H1 (cell line): ENCODE data around the gene PIANP. TPM values are rescaled to one million over a fixed set of nuclear protein-coding genes. Genes with fewer than 3 reads are reported as not detected.

Source experiments
- CTCF ChIA-PET: fragments of 300-600 bp; sonication (Branson Sonifier 250); formaldehyde crosslinking; loops from one replicate; lab custom pipeline; 2021; ENCODE audit not compliant: partially characterized antibody; lab: Charles Lee
- POLR2A ChIA-PET: fragments of 300-600 bp; sonication (Branson Sonifier 250); formaldehyde crosslinking; loops from one replicate; lab custom pipeline; 2021; ENCODE audit warnings: inconsistent platforms; ENCODE audit not compliant: partially characterized antibody; lab: Charles Lee
- DNase-seq, 2 experiments: peaks; one replicate each; pipeline versions ENCODE4 v3.0.0 to v3.0.0-alpha.2; 2010 to 2022; ENCODE audit warnings: low spot score in 2 of 2, low read depth in 1 of 2, mixed read lengths in 1 of 2
- FAIRE-seq: peaks from 2 replicates; lab custom pipeline; 2011; peaks lifted over from hg19 to GRCh38; lab: Jason Lieb, UNC
- H2AFZ ChIP-seq: 2 replicates; pipeline ENCODE4 v1.8.1; 2012; ENCODE audit warnings: low read length, inconsistent platforms
- H2AK5ac ChIP-seq: 2 replicates; pipeline ENCODE4 v1.6.1; 2013; ENCODE audit warnings: low read depth, low read length
- H2BK120ac ChIP-seq: replicated peaks from 2 replicates; pipeline ENCODE3; 2013; ENCODE audit warnings: low read depth, low read length, inconsistent platforms
- H2BK12ac ChIP-seq: 2 replicates; pipeline ENCODE4 v1.6.1; 2013; ENCODE audit warnings: low read depth, low read length
- H2BK15ac ChIP-seq: 2 replicates; pipeline ENCODE4 v1.6.1; 2013; ENCODE audit warnings: low read length
- H2BK20ac ChIP-seq: 2 replicates; pipeline ENCODE4 v1.6.1; 2013; ENCODE audit warnings: low read length
- H2BK5ac ChIP-seq: 2 replicates; pipeline ENCODE4 v1.6.1; 2013; ENCODE audit warnings: low read depth, low read length
- H3K14ac ChIP-seq: 2 replicates; pipeline ENCODE4 v1.6.1; 2013; ENCODE audit warnings: inconsistent platforms; ENCODE audit not compliant: insufficient read length
- H3K18ac ChIP-seq: 2 replicates; pipeline ENCODE4 v1.6.1; 2013; ENCODE audit warnings: low read length; ENCODE audit errors: extremely low read depth
- H3K23ac ChIP-seq: 2 replicates; pipeline ENCODE4 v1.6.1; 2013; ENCODE audit warnings: inconsistent platforms; ENCODE audit not compliant: insufficient read length
- H3K23me2 ChIP-seq: 2 replicates; pipeline ENCODE4 v1.6.1; 2013; ENCODE audit warnings: low read depth, low read length
- H3K27ac ChIP-seq: 2 replicates; pipeline ENCODE4 v1.6.1; 2011; ENCODE audit warnings: low read depth, low read length, inconsistent platforms
- H3K27me3 ChIP-seq, 4 experiments: replicated peaks in 1 of 4; 1 replicate in 1 of 4; 2 replicates in 3 of 4; pipeline versions ENCODE4 v1.6.1 to v1.8.1; 2011 to 2013; ENCODE audit warnings: low read length in 3 of 4, mild to moderate bottlenecking in 3 of 4, inconsistent platforms in 2 of 4, mixed read lengths in 2 of 4, moderate library complexity in 1 of 4; ENCODE audit not compliant: control insufficient read depth in 3 of 4, insufficient read depth in 3 of 4; ENCODE audit errors: extremely low read depth in 1 of 4
- H3K36me3 ChIP-seq, 4 experiments: 2 replicates each; pipeline versions ENCODE4 v1.6.1 to v1.8.1; 2011 to 2013; ENCODE audit warnings: mild to moderate bottlenecking in 4 of 4, low read length in 3 of 4, moderate library complexity in 2 of 4, control low read depth in 1 of 4, inconsistent platforms in 1 of 4; ENCODE audit not compliant: insufficient read depth in 4 of 4, control insufficient read depth in 2 of 4
- H3K4ac ChIP-seq: replicated peaks from 2 replicates; pipeline ENCODE3; 2013; ENCODE audit warnings: low read length, low read depth, mixed read lengths, inconsistent platforms; ENCODE audit not compliant: insufficient read length
- H3K4me1 ChIP-seq, 4 experiments: replicated peaks in 1 of 4; 1 replicate in 1 of 4; 2 replicates in 3 of 4; pipeline versions ENCODE4 v1.6.1 to v1.8.1; 2011 to 2013; ENCODE audit warnings: low read length in 3 of 4, inconsistent platforms in 2 of 4, mixed read lengths in 1 of 4; ENCODE audit not compliant: insufficient read depth in 4 of 4, control insufficient read depth in 3 of 4
- H3K4me2 ChIP-seq, 2 experiments: 2 replicates each; pipeline versions ENCODE4 v1.6.1 to v1.8.1; 2011 to 2013; ENCODE audit warnings: low read depth in 2 of 2, low read length in 2 of 2, control low read depth in 1 of 2, inconsistent platforms in 1 of 2, mild to moderate bottlenecking in 1 of 2; ENCODE audit not compliant: insufficient read depth in 1 of 2
- H3K4me3 ChIP-seq, 4 experiments: fragments of 200-600, 300-600 bp in 1 of 4; sonication (generic), shearing (Covaris generic), sonication (Bioruptor Twin) in 1 of 4; 2 replicates each; pipeline versions ENCODE4 v1.5.1 to v1.8.1; 2011 to 2016; ENCODE audit warnings: low read length in 4 of 4, low read depth in 3 of 4, control low read depth in 2 of 4, inconsistent platforms in 2 of 4, mild to moderate bottlenecking in 2 of 4, mixed read lengths in 1 of 4, moderate library complexity in 1 of 4; ENCODE audit not compliant: insufficient read depth in 2 of 4; ENCODE audit errors: extremely low read depth in 1 of 4
- H3K56ac ChIP-seq: replicated peaks from 2 replicates; pipeline ENCODE3; 2013; ENCODE audit warnings: low read depth, mild to moderate bottlenecking, mixed read lengths, low read length, inconsistent platforms; ENCODE audit not compliant: insufficient read length
- H3K79me1 ChIP-seq: 2 replicates; pipeline ENCODE4 v1.6.1; 2013; ENCODE audit warnings: low read depth, low read length, control low read depth
- H3K79me2 ChIP-seq, 2 experiments: 2 replicates each; pipeline versions ENCODE4 v1.6.1 to v1.8.1; 2012 to 2013; ENCODE audit warnings: low read length in 2 of 2, mild to moderate bottlenecking in 2 of 2, inconsistent platforms in 1 of 2; ENCODE audit not compliant: insufficient read depth in 2 of 2, control insufficient read depth in 1 of 2
- H3K9ac ChIP-seq, 4 experiments: replicated peaks in 1 of 4; 1 replicate in 1 of 4; 2 replicates in 3 of 4; pipeline versions ENCODE4 v1.6.1 to v1.8.1; 2011 to 2013; ENCODE audit warnings: low read depth in 3 of 4, low read length in 3 of 4, control low read depth in 2 of 4, mild to moderate bottlenecking in 2 of 4, moderate library complexity in 2 of 4, inconsistent platforms in 1 of 4; ENCODE audit errors: extremely low read depth in 1 of 4
- H3K9me3 ChIP-seq, 2 experiments: 2 replicates each; pipeline versions ENCODE4 v1.6.1 to v1.8.1; 2012 to 2013; ENCODE audit warnings: mild to moderate bottlenecking in 2 of 2, moderate library complexity in 2 of 2, control low read depth in 1 of 2, inconsistent platforms in 1 of 2, low read depth in 1 of 2, low read length in 1 of 2, mixed read lengths in 1 of 2; ENCODE audit not compliant: insufficient read depth in 2 of 2
- H4K20me1 ChIP-seq, 2 experiments: replicated peaks in 1 of 2; 2 replicates each; pipeline versions ENCODE3 to v1.8.1; 2011 to 2013; ENCODE audit warnings: inconsistent platforms in 2 of 2, low read length in 2 of 2, mild to moderate bottlenecking in 1 of 2; ENCODE audit not compliant: insufficient read depth in 2 of 2, control insufficient read depth in 1 of 2
- H4K5ac ChIP-seq: 2 replicates; pipeline ENCODE4 v1.6.1; 2013; ENCODE audit warnings: low read length, low read depth, mixed read lengths, inconsistent platforms; ENCODE audit not compliant: insufficient read length
- H4K8ac ChIP-seq: 2 replicates; pipeline ENCODE4 v1.8.0; 2013; ENCODE audit warnings: mild to moderate bottlenecking, moderate library complexity, low read length, inconsistent platforms; ENCODE audit not compliant: insufficient read depth; ENCODE audit errors: extremely low read depth
- H4K91ac ChIP-seq: replicated peaks from 2 replicates; pipeline ENCODE3; 2013; ENCODE audit warnings: low read length, mixed read lengths, inconsistent platforms; ENCODE audit not compliant: insufficient read length
- CBX8 ChIP-seq: fragments of 300-800, 300-1000 bp; sonication (generic); IDR thresholded peaks from 2 replicates; pipeline ENCODE4 v1.7.1; 2016; ENCODE audit warnings: low read depth, low read length, borderline replicate concordance
- CHD1 ChIP-seq: IDR thresholded peaks from 2 replicates; pipeline ENCODE4 v1.6.1; 2012; ENCODE audit warnings: low read depth, low read length, improper control_type of control experiment
- CHD2 ChIP-seq: IDR thresholded peaks from 2 replicates; pipeline ENCODE4 v1.6.1; 2012; ENCODE audit warnings: low read length, improper control_type of control experiment
- CREB1 ChIP-seq: IDR thresholded peaks from 2 replicates; pipeline ENCODE4 v1.6.1; 2012; ENCODE audit warnings: inconsistent platforms
- E2F6 ChIP-seq: IDR thresholded peaks from 2 replicates; pipeline ENCODE4 v1.6.1; 2012; ENCODE audit warnings: inconsistent platforms
- JUND ChIP-seq: IDR thresholded peaks from 2 replicates; pipeline ENCODE4 v1.6.1; 2011; ENCODE audit warnings: mild to moderate bottlenecking, improper control_type of control experiment, low read length
- KDM4A ChIP-seq: IDR thresholded peaks from one replicate; pipeline ENCODE4 v1.7.1; 2012; ENCODE audit warnings: low read depth, mild to moderate bottlenecking, moderate library complexity, low read length, inconsistent platforms; ENCODE audit not compliant: severe bottlenecking
- POLR2AphosphoS5 ChIP-seq: IDR thresholded peaks from 2 replicates; pipeline ENCODE4 v1.6.1; 2011; ENCODE audit warnings: low read depth, low read length
- POU5F1 ChIP-seq: IDR thresholded peaks from 2 replicates; pipeline ENCODE4 v1.6.1; 2011; ENCODE audit warnings: low read depth, mild to moderate bottlenecking, low read length, moderate library complexity
- RNF2 ChIP-seq: fragments of 200-900, 300-1000 bp; sonication (generic); IDR thresholded peaks from 2 replicates; pipeline ENCODE4 v1.7.1; 2016; ENCODE audit warnings: borderline replicate concordance, low read depth, mild to moderate bottlenecking, antibody characterized with exemption, low read length; ENCODE audit not compliant: poor library complexity, severe bottlenecking; ENCODE audit errors: missing control alignments
- SIN3A ChIP-seq, 2 experiments: IDR thresholded peaks in 1 of 2; conservative IDR thresholded peaks in 1 of 2; 2 replicates each; pipeline ENCODE4 v1.6.1; 2011 to 2012; ENCODE audit warnings: low read length in 2 of 2, improper control_type of control experiment in 1 of 2, low read depth in 1 of 2, mild to moderate bottlenecking in 1 of 2
- TCF12 ChIP-seq: IDR thresholded peaks from 2 replicates; pipeline ENCODE4 v1.6.1; 2011; ENCODE audit warnings: low read depth, mild to moderate bottlenecking, low read length
- WGBS, 2 experiments: shearing (Covaris generic) in 1 of 2; methylation state at CpG; one replicate each; pipeline versions ENCODE4 v1.1.6 to v1.1.7; 2013 to 2015; ENCODE audit warnings: low lambda C conversion rate in 2 of 2, mixed read lengths in 2 of 2, inconsistent platforms in 1 of 2, low coverage in 1 of 2, missing lambda C conversion rate in 1 of 2; ENCODE audit not compliant: insufficient replicate concordance in 2 of 2, insufficient coverage in 1 of 2, insufficient read length in 1 of 2; ENCODE audit errors: extremely low coverage in 1 of 2, missing lambda C conversion rate in 1 of 2; 5-methylcytosine and 5-hydroxymethylcytosine counted together
- polyA plus RNA-seq, 7 experiments: library from polyadenylated mRNA; depleted of rRNA in 3 of 7; stranded (reverse) in 5 of 7; unstranded in 2 of 7; fragments of >200 nt in 5 of 7; fragments of 200-250 nt in 2 of 7; gene quantifications; 1 replicate in 5 of 7; 2 replicates in 1 of 7; 4 replicates in 1 of 7; pipeline versions ENCODE4 v1.2.1 to v1.2.3, GENCODE V29; 2011 to 2013; ENCODE audit warnings: missing spikeins in 2 of 7, mixed read lengths in 2 of 7
- total RNA-seq: library from RNA; stranded (reverse); fragmentation: NEBNext Ultra II Directional; extraction: Animal tissue kit (Norgen Biotek cat#: 25700); gene quantifications from 2 replicates; pipeline ENCODE4 v1.2.1, GENCODE V29; 2021

PIANP gene
- total and polyA plus RNA-seq, 2 of the 8 experiments (the other 6 are each of a cell fraction or from before 2014, with no cell fraction given), result 6.3 to 9.8 TPM

- 93% methylated on average over 5 of the region's 5 CpGs; no CpG with 5 or more reads in 1 of the 2 experiments for WGBS, 2 experiments
- Histone ChIP-seq H4K5ac (no peak overlapping the region), H3K4me2 (no peak overlapping the region), H3K27me3 (no peaks in the 10 kb centered on the region), H3K14ac (no peak overlapping the region), H2AK5ac (no peak overlapping the region), H3K79me2 (no peaks in the 10 kb centered on the region; a peak in 1 of 4 replicates), H3K56ac (no peak overlapping the region), H3K4me3 (no peak overlapping the region), H2BK120ac (no peak overlapping the region), H2BK12ac (no peak overlapping the region), H4K91ac (no peak overlapping the region), H3K27ac (no peak overlapping the region), H2BK15ac (no peak overlapping the region), H3K23me2 (no peaks in the 10 kb centered on the region), H3K9ac (no peak overlapping the region), H2BK5ac (no peak overlapping the region), H2AFZ (no peak overlapping the region), H4K20me1 (no peaks in the 10 kb centered on the region), H3K9me3 (no peaks in the 10 kb centered on the region), H2BK20ac (no peak overlapping the region), H3K36me3 (peaks cover 4 to 35% (median 21%) of the 10 kb centered on the region in 4 experiments; a peak in 6 of 8 replicates), H3K18ac (no peak overlapping the region), H3K23ac (no peak overlapping the region), H3K4me1 (no peaks in the 10 kb centered on the region)
- FAIRE-seq (no peak), DNase-seq (no peak)
- ChIA-PET CTCF (interaction anchor here (1.3 to 2.3 kb wide), 2 partner anchors 10 to 33 kb away, joined by 6 to 11 read pairs; no protein-coding TSS in a partner anchor), POLR2A (interaction anchor here (1.4 kb wide), 2 partner anchors 30 to 215 kb away, joined by 3 to 4 read pairs; no protein-coding TSS in a partner anchor)
- no peak for TF ChIP-seq SIN3A (conservative IDR thresholded peaks at IDR 0.05 in 1 of 2, IDR thresholded peaks at IDR 0.05 in 1 of 2; ENCODE audit: low read depth in 1 of 2, low read length in 2 of 2)
- no peak for TF ChIP-seq CBX8
- no peak for TF ChIP-seq CHD2
- TF ChIP-seq POLR2AphosphoS5, result no peak
- TF ChIP-seq JUND, result no peak
- TF ChIP-seq E2F6, result no peak
- no peak for TF ChIP-seq RNF2
- TF ChIP-seq KDM4A, result no peak
- TF ChIP-seq POU5F1, result no peak
- TF ChIP-seq CHD1, result no peak
- no peak for TF ChIP-seq CREB1
- no peak for TF ChIP-seq TCF12
- TF ChIP-seq, all 59 proteins: peak for 0
- Histone ChIP-seq H3K4ac (no peak overlapping the region), H3K79me1 (no peaks in the 10 kb centered on the region), H4K8ac (no peak overlapping the region)
These were observed 46.6 kb downstream of the PIANP start for GRCh38 chr12:6653987-6654386.
